MM.1S (cell line): Measurements from ENCODE around the gene CNTFR.

Source experiments
- DNase-seq: peaks from one replicate; pipeline ENCODE4 v3.0.0-alpha.2; 2015
- H2AFZ ChIP-seq: fragments of 300-600 bp; sonication (generic); 2 replicates; pipeline ENCODE4 v1.6.0; 2016; ENCODE audit warnings: antibody characterized with exemption, low read length
- H3F3A ChIP-seq: fragments of 300-600 bp; sonication (generic); 2 replicates; pipeline ENCODE4 v1.6.1; 2016; ENCODE audit warnings: mild to moderate bottlenecking, antibody characterized with exemption, low read length, moderate library complexity, mixed read lengths; ENCODE audit not compliant: insufficient read depth
- H3K27ac ChIP-seq: fragments of 300-600 bp; sonication (generic); 2 replicates; pipeline ENCODE4 v1.5.1; 2016; ENCODE audit warnings: mild to moderate bottlenecking, low read length
- H3K27me3 ChIP-seq: fragments of 300-600 bp; sonication (generic); replicated peaks from 2 replicates; pipeline ENCODE4 v1.6.0; 2016; ENCODE audit warnings: low read length; ENCODE audit not compliant: insufficient read depth
- H3K36me3 ChIP-seq: fragments of 300-600 bp; sonication (generic); replicated peaks from 2 replicates; pipeline ENCODE4 v1.6.1; 2016; ENCODE audit warnings: mild to moderate bottlenecking, low read length, mixed read lengths; ENCODE audit not compliant: insufficient read depth
- H3K4me1 ChIP-seq: fragments of 300-600 bp; sonication (generic); 2 replicates; pipeline ENCODE4 v1.6.1; 2016; ENCODE audit warnings: low read length, mixed read lengths
- H3K4me2 ChIP-seq: fragments of 300-600 bp; sonication (generic); 2 replicates; pipeline ENCODE4 v1.6.0; 2016; ENCODE audit warnings: low read depth, low read length
- H3K4me3 ChIP-seq: fragments of 300-600 bp; sonication (generic); 2 replicates; pipeline ENCODE4 v1.5.1; 2016; ENCODE audit warnings: low read length, mixed read lengths
- H3K79me2 ChIP-seq: fragments of 300-600 bp; sonication (generic); 2 replicates; pipeline ENCODE4 v1.6.1; 2016; ENCODE audit warnings: mixed run types, low read length, mixed read lengths
- H3K9ac ChIP-seq: fragments of 300-600 bp; sonication (generic); 2 replicates; pipeline ENCODE4 v1.6.1; 2016; ENCODE audit warnings: low read length, mixed read lengths
- H3K9me2 ChIP-seq: fragments of 300-600 bp; sonication (generic); replicated peaks from 2 replicates; pipeline ENCODE4 v1.6.1; 2016; ENCODE audit warnings: mild to moderate bottlenecking, low read length, mixed read lengths; ENCODE audit not compliant: insufficient read depth
- H3K9me3 ChIP-seq: fragments of 300-600 bp; sonication (generic); replicated peaks from 2 replicates; pipeline ENCODE4 v1.6.1; 2016; ENCODE audit warnings: mild to moderate bottlenecking, low read length, mixed read lengths; ENCODE audit not compliant: insufficient read depth
- H4K20me1 ChIP-seq: fragments of 300-600 bp; sonication (generic); 2 replicates; pipeline ENCODE4 v1.6.1; 2016; ENCODE audit warnings: mild to moderate bottlenecking, low read length, moderate library complexity, mixed read lengths; ENCODE audit not compliant: insufficient read depth
- EZH2 ChIP-seq: fragments of 300-600 bp; sonication (generic); optimal IDR thresholded peaks from 2 replicates; pipeline ENCODE3; 2017; ENCODE audit warnings: low read depth, mild to moderate bottlenecking, antibody characterized with exemption, low read length, mixed read lengths
- EZH2phosphoT487 ChIP-seq: fragments of 300-600 bp; sonication (generic); IDR thresholded peaks from 2 replicates; pipeline ENCODE4 v1.6.1; 2018; ENCODE audit warnings: antibody characterized with exemption, low read length
- TF ChIP-seq, protein P1 (sequence below): fragments of 300-600 bp; sonication (generic); IDR thresholded peaks from 2 replicates; pipeline ENCODE4 v1.5.1; 2016; ENCODE audit warnings: antibody characterized with exemption, low read length, mixed read lengths

The CNTFR gene

DNA sequence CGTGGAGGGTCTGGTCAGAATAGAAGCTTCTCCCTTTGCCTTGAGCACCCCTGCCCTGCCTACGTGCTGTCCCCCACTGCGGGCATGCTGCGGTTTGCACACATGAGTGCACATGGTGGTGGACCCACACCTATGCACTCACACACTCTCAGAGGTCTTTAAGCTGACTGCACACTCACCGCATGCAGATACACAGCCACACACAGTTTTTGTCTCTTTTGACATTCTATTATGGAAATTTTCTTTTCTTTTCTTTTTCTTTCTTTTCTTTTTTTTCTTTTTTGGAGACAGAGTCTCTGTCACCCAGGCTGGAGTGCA is 39.9 kb upstream of the CNTFR start:
- H3K4me2 ChIP-seq = peak overlapping the region; percentile 81
- peaks cover 66% of the 10 kb centered on the region for H3K27me3 ChIP-seq
- peaks cover 4% of the 10 kb centered on the region; the same call in 1 of the 2 replicates for H3F3A ChIP-seq
- H3K9me3 ChIP-seq = no peaks in the 10 kb centered on the region
- no peak for DNase-seq
- TF ChIP-seq EZH2 = no peak
- TF ChIP-seq, protein P1, sequence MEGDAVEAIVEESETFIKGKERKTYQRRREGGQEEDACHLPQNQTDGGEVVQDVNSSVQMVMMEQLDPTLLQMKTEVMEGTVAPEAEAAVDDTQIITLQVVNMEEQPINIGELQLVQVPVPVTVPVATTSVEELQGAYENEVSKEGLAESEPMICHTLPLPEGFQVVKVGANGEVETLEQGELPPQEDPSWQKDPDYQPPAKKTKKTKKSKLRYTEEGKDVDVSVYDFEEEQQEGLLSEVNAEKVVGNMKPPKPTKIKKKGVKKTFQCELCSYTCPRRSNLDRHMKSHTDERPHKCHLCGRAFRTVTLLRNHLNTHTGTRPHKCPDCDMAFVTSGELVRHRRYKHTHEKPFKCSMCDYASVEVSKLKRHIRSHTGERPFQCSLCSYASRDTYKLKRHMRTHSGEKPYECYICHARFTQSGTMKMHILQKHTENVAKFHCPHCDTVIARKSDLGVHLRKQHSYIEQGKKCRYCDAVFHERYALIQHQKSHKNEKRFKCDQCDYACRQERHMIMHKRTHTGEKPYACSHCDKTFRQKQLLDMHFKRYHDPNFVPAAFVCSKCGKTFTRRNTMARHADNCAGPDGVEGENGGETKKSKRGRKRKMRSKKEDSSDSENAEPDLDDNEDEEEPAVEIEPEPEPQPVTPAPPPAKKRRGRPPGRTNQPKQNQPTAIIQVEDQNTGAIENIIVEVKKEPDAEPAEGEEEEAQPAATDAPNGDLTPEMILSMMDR = no peak
- no peak for TF ChIP-seq EZH2phosphoT487
- no peaks in the 10 kb centered on the region for H4K20me1 ChIP-seq
- 0 out of 2 replicates have a peak overlapping the region, but pooled peaks have one; percentile 43 for H3K4me3 ChIP-seq
- H3K9me2 ChIP-seq = no peaks in the 10 kb centered on the region
- no peaks in the 10 kb centered on the region for H3K79me2 ChIP-seq
- no peaks in the 10 kb centered on the region for H3K36me3 ChIP-seq
- no peak overlapping the region for H3K9ac ChIP-seq
- 0 out of 2 replicates have a peak, but pooled peaks cover 4% of the 10 kb centered on the region for H3K4me1 ChIP-seq
- no peak overlapping the region for H2AFZ ChIP-seq
- H3K27ac ChIP-seq = no peak overlapping the region

DNA sequence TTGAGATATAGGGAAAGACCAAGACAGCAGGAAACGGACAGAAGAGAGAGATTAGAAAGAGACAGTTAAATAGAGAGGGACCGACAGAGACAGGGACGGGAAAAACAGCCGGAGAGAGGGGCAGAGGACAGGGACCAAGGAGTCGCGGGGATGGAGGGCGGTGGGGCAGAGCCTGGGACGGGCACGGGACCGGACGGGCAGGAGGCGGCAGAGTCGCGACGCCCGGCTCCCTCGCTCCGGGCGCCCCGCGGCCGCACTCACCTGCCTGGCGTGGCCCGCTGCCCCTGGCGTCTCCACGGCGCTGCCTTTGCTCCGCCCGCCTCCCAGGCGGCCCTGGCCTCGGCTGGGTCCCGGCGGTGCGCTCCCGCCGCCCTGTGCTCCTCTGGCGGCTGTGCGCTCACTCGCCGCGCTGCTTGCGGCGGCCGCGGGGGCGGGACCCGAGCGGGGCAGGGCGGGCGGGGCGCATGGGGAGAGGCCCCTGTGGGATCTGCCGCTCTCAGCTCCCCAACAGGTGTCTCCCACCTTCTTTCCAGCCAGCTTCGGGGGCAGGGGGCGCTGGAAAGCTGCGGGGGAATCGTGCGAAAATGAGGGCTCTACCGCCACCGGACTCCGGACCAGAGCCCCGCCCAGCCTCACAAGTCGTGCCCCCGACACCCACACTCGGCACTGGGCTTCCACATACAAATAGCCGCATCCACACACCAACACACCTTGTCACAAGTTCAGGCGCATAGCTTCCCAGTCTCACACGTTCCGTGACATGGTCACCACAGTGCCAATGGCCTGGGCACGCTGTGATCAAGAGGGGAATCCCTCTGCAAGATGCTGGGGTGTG is 39.3 kb upstream of the CNTFR start, which contains the start of gene ARID3C:
Gene ARID3C (minus strand): TSS at position 411 of the 835 bp plus-strand sequence. CDS start 1,052 bp downstream, outside the sequence.
- TF ChIP-seq, protein P1 = no peak
- no peak for TF ChIP-seq EZH2phosphoT487
- no peak for TF ChIP-seq EZH2
- peak within 1 kb of the TSS; percentile 30; the same call in 1 of the 2 replicates for H2AFZ ChIP-seq
- no peaks in the 10 kb centered on the region for H3K9me3 ChIP-seq
- H3K36me3 ChIP-seq = no peaks in the 10 kb centered on the region
- H3K27ac ChIP-seq = no peak within 1 kb of the TSS
- no peaks in the 10 kb centered on the region for H3F3A ChIP-seq
- H3K9me2 ChIP-seq = no peaks in the 10 kb centered on the region
- DNase-seq = peak; percentile 48
- H4K20me1 ChIP-seq = no peaks in the 10 kb centered on the region
- H3K4me3 ChIP-seq = peak within 1 kb of the TSS; percentile 43
- H3K4me1 ChIP-seq = 0 out of 2 replicates have a peak, but pooled peaks cover 4% of the 10 kb centered on the region
- H3K4me2 ChIP-seq = peak within 1 kb of the TSS; percentile 81
- peaks cover 71% of the 10 kb centered on the region for H3K27me3 ChIP-seq
- H3K9ac ChIP-seq = no peak within 1 kb of the TSS; the same call in 1 of the 2 replicates
- H3K79me2 ChIP-seq = no peaks in the 10 kb centered on the region

DNA sequence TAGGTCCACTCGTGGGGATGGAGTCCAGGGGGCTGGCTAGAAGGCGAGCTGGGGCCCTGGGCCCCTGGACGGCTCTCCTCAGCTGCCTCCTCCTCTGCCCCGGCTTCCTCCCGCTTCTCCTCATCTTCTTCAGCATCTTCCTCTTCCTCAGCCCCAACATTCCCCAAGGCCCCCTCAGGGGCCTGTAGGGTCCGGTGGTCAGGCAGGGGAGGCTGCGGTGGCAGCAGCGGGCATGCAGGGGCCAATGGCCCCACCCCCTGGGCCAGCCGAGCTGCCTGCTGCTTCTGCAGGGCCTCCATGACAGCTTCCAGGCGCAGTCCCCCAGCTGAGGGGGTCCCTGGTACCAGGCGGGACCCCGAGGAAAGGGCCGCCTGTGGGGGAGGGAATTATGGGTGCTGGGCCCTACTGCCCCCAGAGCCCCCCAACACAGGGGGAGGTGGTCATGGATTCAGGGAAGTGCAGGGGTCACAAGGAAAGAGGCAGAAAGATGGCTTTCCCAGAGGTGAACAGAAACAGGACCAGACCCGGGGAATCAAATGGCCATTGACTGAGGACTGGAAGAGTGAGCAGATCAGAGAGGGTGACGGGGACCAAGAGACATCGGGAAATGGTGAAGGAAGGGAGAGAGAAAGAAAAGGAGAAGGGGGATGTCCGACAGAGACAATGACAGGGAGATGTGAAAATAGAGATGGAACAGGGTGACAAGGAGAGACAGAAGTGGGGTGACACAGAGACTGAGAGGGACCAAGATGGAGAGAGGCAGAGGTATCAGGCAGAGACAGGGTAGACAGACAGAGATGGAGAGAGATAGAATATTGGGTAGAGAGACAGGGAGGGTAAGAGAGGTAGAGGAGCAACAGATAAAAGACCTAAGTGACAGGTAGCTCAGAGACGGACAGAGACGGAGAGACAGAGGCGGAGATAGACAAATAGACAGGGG is 38.5 kb upstream of the CNTFR start:
- Histone ChIP-seq H3K9me2 (no peaks in the 10 kb centered on the region), H3K4me2 (peak overlapping the region; percentile 72), H4K20me1 (no peaks in the 10 kb centered on the region), H3K79me2 (no peaks in the 10 kb centered on the region), H3F3A (no peaks in the 10 kb centered on the region), H2AFZ (peak overlapping the region; percentile 30; the same call in 1 of the 2 replicates), H3K9ac (no peak overlapping the region; the same call in 1 of the 2 replicates), H3K27me3 (peaks cover 80% of the 10 kb centered on the region), H3K9me3 (no peaks in the 10 kb centered on the region), H3K4me3 (peak overlapping the region; percentile 36), H3K4me1 (0 out of 2 replicates have a peak, but pooled peaks cover 4% of the 10 kb centered on the region), H3K27ac (no peak overlapping the region), H3K36me3 (no peaks in the 10 kb centered on the region)
- DNase-seq = no peak
- TF ChIP-seq EZH2phosphoT487 (no peak), EZH2 (no peak)
- TF ChIP-seq, protein P1 = no peak
